ENCODE results near the gene RNASE11. TPM values are rescaled to one million over a fixed set of nuclear protein-coding genes. Genes with fewer than 3 reads are reported as not detected.

Gene RNASE11
- polyA plus RNA-seq, 2 of the 4 experiments (the other 2 are of a cell fraction) = not detected

DNA sequence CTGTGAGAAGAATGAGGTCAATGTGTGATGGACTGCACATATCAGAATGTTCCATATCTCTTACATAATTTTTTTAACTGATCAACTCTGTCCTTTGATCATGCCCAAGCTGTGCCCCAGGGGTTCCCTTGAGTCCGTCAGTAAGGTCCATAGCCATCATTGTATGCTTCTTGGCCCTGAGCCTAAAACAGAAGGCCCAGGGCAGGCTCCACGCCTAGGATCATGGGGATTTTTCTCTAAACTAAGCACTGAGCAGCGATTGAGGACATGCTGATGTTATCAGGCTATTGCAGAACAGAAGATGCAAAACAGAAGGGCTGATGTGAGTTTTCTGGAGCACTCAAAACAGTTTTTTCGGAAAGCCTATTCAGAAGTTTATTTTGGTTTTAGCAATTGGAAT, 47.9 kb downstream of the RNASE11 start:
- no peaks in the 10 kb centered on the region for H3K4me1 ChIP-seq
- H3K9me3 ChIP-seq = no peaks in the 10 kb centered on the region
- no peak for TF ChIP-seq CBX8 (IDR thresholded peaks at IDR 0.05)
- TF ChIP-seq, protein P1, sequence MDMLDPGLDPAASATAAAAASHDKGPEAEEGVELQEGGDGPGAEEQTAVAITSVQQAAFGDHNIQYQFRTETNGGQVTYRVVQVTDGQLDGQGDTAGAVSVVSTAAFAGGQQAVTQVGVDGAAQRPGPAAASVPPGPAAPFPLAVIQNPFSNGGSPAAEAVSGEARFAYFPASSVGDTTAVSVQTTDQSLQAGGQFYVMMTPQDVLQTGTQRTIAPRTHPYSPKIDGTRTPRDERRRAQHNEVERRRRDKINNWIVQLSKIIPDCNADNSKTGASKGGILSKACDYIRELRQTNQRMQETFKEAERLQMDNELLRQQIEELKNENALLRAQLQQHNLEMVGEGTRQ (IDR thresholded peaks at IDR 0.05) = no peak
- FAIRE-seq = no peak
- 30% methylated on average over 4 of the region's 4 CpGs for WGBS (ENCODE audit: missing lambda C conversion rate)
- no peak for ATAC-seq
- H3K27ac ChIP-seq = no peak overlapping the region
- POLR2A ChIA-PET = no interaction called here
- no peak overlapping the region for H3K4me3 ChIP-seq
- H3K4me2 ChIP-seq = no peak overlapping the region
- DNase-seq (ENCODE audit: low read depth in 1 of 2, low spot score in 1 of 2) = no peak
- CTCF ChIA-PET = interaction anchor here (0.9 to 1.0 kb wide), 3 partner anchors 9 to 70 kb away, joined by 3 to 4 read pairs (median 3); partner anchors contain the start of gene PNP

Other genes with a start within 250 kb of the RNASE11 start
- 39.8 and 42.3 TPM in 2 replicates for gene PARP2, start 244.4 kb downstream of the RNASE11 start, polyA plus RNA-seq (2011; rRNA removed)
- gene PARP2, start 244.4 kb downstream of the RNASE11 start, polyA plus RNA-seq (2017; fragmentation: RNase III; extraction: RNeasy Plus Mini Kit Qiagen cat#74134 plus additional on column Dnase treatment) = 42.0 to 43.4 TPM (median 42.1 TPM) in 3 replicates
- 17.5 and 22.2 TPM in 2 replicates for gene TEP1, start 174.5 kb downstream of the RNASE11 start, polyA plus RNA-seq (2011; rRNA removed)
- gene TEP1, start 174.5 kb downstream of the RNASE11 start, polyA plus RNA-seq (2017; fragmentation: RNase III; extraction: RNeasy Plus Mini Kit Qiagen cat#74134 plus additional on column Dnase treatment) = 6.8 to 8.0 TPM (median 7.4 TPM) in 3 replicates
- not detected in 2 replicates for gene KLHL33, start 151.8 kb downstream of the RNASE11 start, polyA plus RNA-seq (2011; rRNA removed)
- not detected in 3 replicates for gene KLHL33, start 151.8 kb downstream of the RNASE11 start, polyA plus RNA-seq (2017; fragmentation: RNase III; extraction: RNeasy Plus Mini Kit Qiagen cat#74134 plus additional on column Dnase treatment)
- 32.8 and 33.2 TPM in 2 replicates for gene OSGEP, start 133.2 kb downstream of the RNASE11 start, polyA plus RNA-seq (2011; rRNA removed)
- gene OSGEP, start 133.2 kb downstream of the RNASE11 start, polyA plus RNA-seq (2017; fragmentation: RNase III; extraction: RNeasy Plus Mini Kit Qiagen cat#74134 plus additional on column Dnase treatment) = 30.4 to 36.9 TPM (median 33.6 TPM) in 3 replicates
- gene APEX1, start 132.8 kb downstream of the RNASE11 start, polyA plus RNA-seq (2011; rRNA removed) = 324 and 419 TPM in 2 replicates
- gene APEX1, start 132.8 kb downstream of the RNASE11 start, polyA plus RNA-seq (2017; fragmentation: RNase III; extraction: RNeasy Plus Mini Kit Qiagen cat#74134 plus additional on column Dnase treatment) = 304 to 313 TPM (median 312 TPM) in 3 replicates
- 30.4 and 40.6 TPM in 2 replicates for gene PIP4P1, start 126.6 kb downstream of the RNASE11 start, polyA plus RNA-seq (2011; rRNA removed)
- 24.6 to 35.8 TPM (median 33.0 TPM) in 3 replicates for gene PIP4P1, start 126.6 kb downstream of the RNASE11 start, polyA plus RNA-seq (2017; fragmentation: RNase III; extraction: RNeasy Plus Mini Kit Qiagen cat#74134 plus additional on column Dnase treatment)
- gene PNP, start 118.6 kb downstream of the RNASE11 start, polyA plus RNA-seq (2011; rRNA removed) = 111 and 129 TPM in 2 replicates
- 95.9 to 103 TPM (median 97.3 TPM) in 3 replicates for gene PNP, start 118.6 kb downstream of the RNASE11 start, polyA plus RNA-seq (2017; fragmentation: RNase III; extraction: RNeasy Plus Mini Kit Qiagen cat#74134 plus additional on column Dnase treatment)
- not detected in 2 replicates for gene RNASE10, start 82.5 kb downstream of the RNASE11 start, polyA plus RNA-seq (2011; rRNA removed)
- gene RNASE10, start 82.5 kb downstream of the RNASE11 start, polyA plus RNA-seq (2017; fragmentation: RNase III; extraction: RNeasy Plus Mini Kit Qiagen cat#74134 plus additional on column Dnase treatment) = 0.16 to 0.18 TPM in 2 of 3 replicates, not detected in the other
- gene RNASE9, start 27.0 kb downstream of the RNASE11 start, polyA plus RNA-seq (2011; rRNA removed) = not detected in 2 replicates
- not detected in 3 replicates for gene RNASE9, start 27.0 kb downstream of the RNASE11 start, polyA plus RNA-seq (2017; fragmentation: RNase III; extraction: RNeasy Plus Mini Kit Qiagen cat#74134 plus additional on column Dnase treatment)
- gene RNASE12, start 3.4 kb upstream of the RNASE11 start, polyA plus RNA-seq (2011; rRNA removed) = not detected in 2 replicates
- gene RNASE12, start 3.4 kb upstream of the RNASE11 start, polyA plus RNA-seq (2017; fragmentation: RNase III; extraction: RNeasy Plus Mini Kit Qiagen cat#74134 plus additional on column Dnase treatment) = not detected in 3 replicates
- gene OR6S1, start 53.7 kb upstream of the RNASE11 start, polyA plus RNA-seq (2011; rRNA removed) = not detected in 2 replicates
- not detected in 3 replicates for gene OR6S1, start 53.7 kb upstream of the RNASE11 start, polyA plus RNA-seq (2017; fragmentation: RNase III; extraction: RNeasy Plus Mini Kit Qiagen cat#74134 plus additional on column Dnase treatment)
- 77.4 and 134 TPM in 2 replicates for gene RNASE4, start 96.6 kb upstream of the RNASE11 start, polyA plus RNA-seq (2011; rRNA removed)
- gene RNASE4, start 96.6 kb upstream of the RNASE11 start, polyA plus RNA-seq (2017; fragmentation: RNase III; extraction: RNeasy Plus Mini Kit Qiagen cat#74134 plus additional on column Dnase treatment) = 5.8 to 10.6 TPM (median 8.6 TPM) in 3 replicates
- 35.4 and 46.9 TPM in 2 replicates for gene ANG, start 100.8 kb upstream of the RNASE11 start, polyA plus RNA-seq (2011; rRNA removed)
- gene ANG, start 100.8 kb upstream of the RNASE11 start, polyA plus RNA-seq (2017; fragmentation: RNase III; extraction: RNeasy Plus Mini Kit Qiagen cat#74134 plus additional on column Dnase treatment) = 6.5 to 10.5 TPM (median 10.2 TPM) in 3 replicates
- gene EDDM3A, start 157.9 kb upstream of the RNASE11 start, polyA plus RNA-seq (2011; rRNA removed) = not detected in 2 replicates
- not detected in 3 replicates for gene EDDM3A, start 157.9 kb upstream of the RNASE11 start, polyA plus RNA-seq (2017; fragmentation: RNase III; extraction: RNeasy Plus Mini Kit Qiagen cat#74134 plus additional on column Dnase treatment)
- gene EDDM3B, start 180.4 kb upstream of the RNASE11 start, polyA plus RNA-seq (2011; rRNA removed) = not detected in 2 replicates
- not detected in 3 replicates for gene EDDM3B, start 180.4 kb upstream of the RNASE11 start, polyA plus RNA-seq (2017; fragmentation: RNase III; extraction: RNeasy Plus Mini Kit Qiagen cat#74134 plus additional on column Dnase treatment)
- gene RNASE6, start 193.3 kb upstream of the RNASE11 start, polyA plus RNA-seq (2011; rRNA removed) = not detected in 2 replicates
- not detected in 3 replicates for gene RNASE6, start 193.3 kb upstream of the RNASE11 start, polyA plus RNA-seq (2017; fragmentation: RNase III; extraction: RNeasy Plus Mini Kit Qiagen cat#74134 plus additional on column Dnase treatment)
- 0.98 and 1.1 TPM in 2 replicates for gene RNASE1, start 214.8 kb upstream of the RNASE11 start, polyA plus RNA-seq (2011; rRNA removed)
- gene RNASE1, start 214.8 kb upstream of the RNASE11 start, polyA plus RNA-seq (2017; fragmentation: RNase III; extraction: RNeasy Plus Mini Kit Qiagen cat#74134 plus additional on column Dnase treatment) = 0.13 to 0.55 TPM (median 0.16 TPM) in 3 replicates

Measured in A549 (cell line).